ENCODE data around the gene ZDHHC8.

- no peak for TF ChIP-seq EZH2 (IDR thresholded peaks at IDR 0.05)
- no peak for TF ChIP-seq POLR2AphosphoS5 (IDR thresholded peaks at IDR 0.05; ENCODE audit: borderline replicate concordance, low read depth, low read length)
- TF ChIP-seq FOXP2 (optimal IDR thresholded peaks at IDR 0.05; ENCODE audit: control extremely low read depth, extremely low read length, insufficient read depth) = no peak
These were observed 38.0 kb upstream of the ZDHHC8 start for GRCh38 chr22:20093418-20094196.

All from SK-N-MC (cell line).